HepG2 (cell line): ENCODE data around the gene MORN1. TPM values are rescaled to one million over a fixed set of nuclear protein-coding genes. Genes with fewer than 3 reads are reported as not detected.
A peak's percentile ranks its signal among the peaks of the same experiment; 100 is the strongest.

Experiments
- ATAC-seq: fragments of 200-7000 bp; cut with Tn5 transposase; 3 replicates; pipeline ENCODE4 v1.9.1; 2020; ENCODE audit warnings: mild to moderate bottlenecking, moderate library complexity
- BruUV-seq: library from RNA; stranded (reverse); fragments of 400-500 nt; replicated peaks from 2 replicates; lab custom pipeline; 2021; lab: Mats Ljungman, UMichigan
- CTCF ChIA-PET: fragments of 300-600 bp; formaldehyde crosslinking; extraction: SDS; loops from one replicate; lab custom pipeline; 2021; ENCODE audit warnings: low total read pairs, inconsistent platforms, low intra/inter-chr PET ratio; lab: Yijun Ruan, JAX
- POLR2A ChIA-PET: fragments of 350-600 bp; sonication (Branson Sonifier 250); formaldehyde crosslinking; loops from one replicate; lab custom pipeline; 2020; ENCODE audit warnings: antibody characterized with exemption, inconsistent platforms; lab: Yijun Ruan, JAX
- DNase-seq: peaks from one replicate; pipeline ENCODE4 v3.0.0-alpha.2; 2015; ENCODE audit warnings: low spot score
- FAIRE-seq: peaks from 3 replicates; lab custom pipeline; 2011; peaks lifted over from hg19 to GRCh38; lab: Jason Lieb, UNC
- H2AFZ ChIP-seq: one replicate; pipeline ENCODE4 v1.6.1; 2011; ENCODE audit warnings: low read length, inconsistent platforms
- H3K27ac ChIP-seq: fragments of 300-600 bp; 3 replicates; pipeline ENCODE4 v1.8.0; 2011; ENCODE audit warnings: mixed run types, mild to moderate bottlenecking, mixed read lengths, low read length, inconsistent platforms; ENCODE audit not compliant: insufficient read depth; ENCODE audit errors: extremely low read length
- H3K27me3 ChIP-seq, 2 experiments: fragments of 200-600 bp in 1 of 2; 2 replicates in 1 of 2; 3 replicates in 1 of 2; pipeline versions ENCODE4 v1.6.0 to v1.8.0; 2011; ENCODE audit warnings: low read length in 2 of 2, mild to moderate bottlenecking in 2 of 2, moderate library complexity in 2 of 2, inconsistent platforms in 1 of 2; ENCODE audit not compliant: insufficient read depth in 2 of 2, control insufficient read depth in 1 of 2
- H3K36me3 ChIP-seq, 2 experiments: fragments of 200-600 bp in 1 of 2; replicated peaks in 1 of 2; 2 replicates in 1 of 2; 3 replicates in 1 of 2; pipeline versions ENCODE4 v1.5.1 to v1.8.0; 2011; ENCODE audit warnings: low read length in 2 of 2, inconsistent platforms in 1 of 2; ENCODE audit not compliant: insufficient read depth in 2 of 2, control insufficient read depth in 1 of 2
- H3K4me1 ChIP-seq: 2 replicates; pipeline ENCODE4 v1.5.1; 2012; ENCODE audit warnings: low read length, inconsistent platforms; ENCODE audit not compliant: insufficient read depth
- H3K4me2 ChIP-seq: 2 replicates; pipeline ENCODE4 v1.6.0; 2011; ENCODE audit warnings: low read depth, low read length, inconsistent platforms
- H3K4me3 ChIP-seq, 3 experiments: fragments of 200-600 bp in 1 of 3; sonication (generic), shearing (Covaris generic) in 1 of 3; replicated peaks in 1 of 3; 2 replicates each; pipeline ENCODE4 v1.5.1; 2011 to 2016; ENCODE audit warnings: low read length in 3 of 3, inconsistent platforms in 2 of 3, low read depth in 2 of 3, mild to moderate bottlenecking in 2 of 3, control low read depth in 1 of 3, mixed read lengths in 1 of 3; ENCODE audit not compliant: insufficient read depth in 1 of 3
- H3K79me2 ChIP-seq: one replicate; pipeline ENCODE4 v1.6.1; 2011; ENCODE audit warnings: low read length, inconsistent platforms; ENCODE audit not compliant: insufficient read depth
- H3K9ac ChIP-seq: 2 replicates; pipeline ENCODE4 v1.6.0; 2011; ENCODE audit warnings: mild to moderate bottlenecking, low read depth, low read length, inconsistent platforms; ENCODE audit not compliant: insufficient read depth
- H3K9me3 ChIP-seq: 2 replicates; pipeline ENCODE4 v1.5.1; 2012; ENCODE audit warnings: mild to moderate bottlenecking, low read length
- H4K20me1 ChIP-seq: 2 replicates; pipeline ENCODE4 v1.6.0; 2011; ENCODE audit warnings: inconsistent platforms, mild to moderate bottlenecking, low read length, moderate library complexity; ENCODE audit not compliant: insufficient read depth
- FOXK1 ChIP-seq: sonication (generic); formaldehyde crosslinking; IDR thresholded peaks from 2 replicates; pipeline ENCODE4 v1.4.0; 2020; ENCODE audit warnings: low read depth, missing genetic modification reagents, borderline replicate concordance
- NCOA1 ChIP-seq: sonication (generic); formaldehyde crosslinking; IDR thresholded peaks from 2 replicates; pipeline ENCODE4 v1.9.0; 2021; ENCODE audit warnings: missing genetic modification reagents
- WGBS: methylation state at CpG from one replicate; pipeline ENCODE4 v1.1.6; 2017; ENCODE audit warnings: low lambda C conversion rate; 5-methylcytosine and 5-hydroxymethylcytosine counted together
- in situ Hi-C: cut with HindIII; loops from 2 replicates; pipeline ENCODE4 v1.10.0; 2017; ENCODE audit warnings: low pct_unique_long_range_greater_than_20kb; ENCODE audit not compliant: extremely low pct_ligation_motif_present
- intact Hi-C: fragments of 100-400 bp; cut with micrococcal nuclease; formaldehyde crosslinking; loops from one replicate; pipeline ENCODE4 v1.10.0; 2022; ENCODE audit not compliant: unreplicated experiment
- polyA plus RNA-seq, 8 experiments: library from polyadenylated mRNA; depleted of rRNA in 3 of 8; stranded (reverse) in 7 of 8; unstranded in 1 of 8; fragments of >200 nt; fragmentation: Illumina TruSeq in 4 of 8; extraction: Trizol in 4 of 8; gene quantifications; 2 replicates each; pipeline versions ENCODE4 v1.2.1 to v1.2.3, GENCODE V29; 2011 to 2016; ENCODE audit warnings: low read depth in 4 of 8, missing spikeins in 1 of 8, mixed read lengths in 1 of 8; ENCODE audit not compliant: insufficient read depth in 1 of 8
- total RNA-seq, 5 experiments: library from RNA; depleted of rRNA; stranded (reverse); fragments of >200 nt; fragmentation: Illumina TruSeq; extraction: Trizol; gene quantifications; 2 replicates each; pipeline ENCODE4 v1.2.3, GENCODE V29; 2016; ENCODE audit warnings: low read depth in 1 of 5
- TF ChIP-seq, protein P1 (sequence below), 2 experiments: sonication (generic) in 1 of 2; formaldehyde crosslinking in 1 of 2; IDR thresholded peaks; 2 replicates each; pipeline versions ENCODE4 v1.6.1 to v1.9.0; 2014 to 2022; ENCODE audit warnings: antibody characterized with exemption in 1 of 2, borderline replicate concordance in 1 of 2, inconsistent platforms in 1 of 2, low read depth in 1 of 2, missing genetic modification reagents in 1 of 2

The MORN1 gene
- total and polyA plus RNA-seq, 2 of the 13 experiments (the other 11 are each of a cell fraction or from before 2014, with no cell fraction given) = 3.1 to 6.5 TPM

- POLR2A ChIA-PET = no interaction called here
- in situ Hi-C loops (no loop called here), intact Hi-C loops (no loop called here)
- TF ChIP-seq NCOA1 (no peak), FOXK1 (CRISPR knock-in tag) (no peak)
- TF ChIP-seq, protein P1, sequence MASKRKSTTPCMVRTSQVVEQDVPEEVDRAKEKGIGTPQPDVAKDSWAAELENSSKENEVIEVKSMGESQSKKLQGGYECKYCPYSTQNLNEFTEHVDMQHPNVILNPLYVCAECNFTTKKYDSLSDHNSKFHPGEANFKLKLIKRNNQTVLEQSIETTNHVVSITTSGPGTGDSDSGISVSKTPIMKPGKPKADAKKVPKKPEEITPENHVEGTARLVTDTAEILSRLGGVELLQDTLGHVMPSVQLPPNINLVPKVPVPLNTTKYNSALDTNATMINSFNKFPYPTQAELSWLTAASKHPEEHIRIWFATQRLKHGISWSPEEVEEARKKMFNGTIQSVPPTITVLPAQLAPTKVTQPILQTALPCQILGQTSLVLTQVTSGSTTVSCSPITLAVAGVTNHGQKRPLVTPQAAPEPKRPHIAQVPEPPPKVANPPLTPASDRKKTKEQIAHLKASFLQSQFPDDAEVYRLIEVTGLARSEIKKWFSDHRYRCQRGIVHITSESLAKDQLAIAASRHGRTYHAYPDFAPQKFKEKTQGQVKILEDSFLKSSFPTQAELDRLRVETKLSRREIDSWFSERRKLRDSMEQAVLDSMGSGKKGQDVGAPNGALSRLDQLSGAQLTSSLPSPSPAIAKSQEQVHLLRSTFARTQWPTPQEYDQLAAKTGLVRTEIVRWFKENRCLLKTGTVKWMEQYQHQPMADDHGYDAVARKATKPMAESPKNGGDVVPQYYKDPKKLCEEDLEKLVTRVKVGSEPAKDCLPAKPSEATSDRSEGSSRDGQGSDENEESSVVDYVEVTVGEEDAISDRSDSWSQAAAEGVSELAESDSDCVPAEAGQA (IDR thresholded peaks at IDR 0.05; ENCODE audit: low read depth) = no peak
- TF ChIP-seq, protein P1 (CRISPR knock-in tag; IDR thresholded peaks at IDR 0.05; ENCODE audit: borderline replicate concordance) = no peak
- H4K20me1 ChIP-seq = no peaks in the 10 kb centered on the region
- 13% methylated on average over 4 of the region's 12 CpGs for WGBS
- H2AFZ ChIP-seq = no peak overlapping the region
- H3K4me1 ChIP-seq = peaks cover 21% of the 10 kb centered on the region
- peaks cover 12 to 89% of the 10 kb centered on the region in 2 experiments for H3K27me3 ChIP-seq
- no peaks in the 10 kb centered on the region for H3K36me3 ChIP-seq
- H3K27ac ChIP-seq = no peak overlapping the region
- CTCF ChIA-PET = no interaction called here
- ATAC-seq = peak; percentile 6; the same call in 1 of the 3 replicates
- no peak overlapping the region for H3K4me2 ChIP-seq
- H3K79me2 ChIP-seq = no peaks in the 10 kb centered on the region
- no TSS peak for BruUV-seq
- FAIRE-seq = no peak
- H3K9ac ChIP-seq = no peak overlapping the region
- H3K9me3 ChIP-seq = no peaks in the 10 kb centered on the region
- DNase-seq = no peak
- H3K4me3 ChIP-seq = no peak overlapping the region
These were observed 61.3 kb downstream of the MORN1 start for GRCh38 chr1:2330035-2330434.
